ENCODE data around the gene MYCN.

DNA sequence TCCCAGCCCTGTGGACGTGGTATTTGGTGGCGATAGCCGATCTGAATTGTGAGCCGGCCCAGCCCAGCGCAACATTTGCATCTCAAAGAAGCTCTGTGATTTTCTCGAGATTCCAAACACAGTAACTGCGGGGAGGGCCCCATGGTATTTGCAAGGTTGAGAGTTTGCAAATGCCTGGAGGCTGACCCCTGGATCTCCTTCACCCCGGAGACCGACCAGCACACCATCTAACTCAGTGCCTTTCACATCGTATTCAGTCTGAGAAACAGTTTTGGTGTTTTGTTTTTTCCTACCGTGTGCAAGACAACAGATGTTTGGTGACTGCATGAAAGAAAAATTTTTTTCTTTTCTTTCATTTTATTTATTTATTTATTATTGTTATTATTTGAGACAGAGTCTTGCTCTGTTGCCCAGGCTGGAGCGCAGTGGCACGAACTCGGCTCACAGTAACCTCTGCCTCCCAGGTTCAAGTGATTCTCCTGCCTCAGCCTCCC lies 40.3 kb downstream of the MYCN start:
- TF ChIP-seq, protein P1, sequence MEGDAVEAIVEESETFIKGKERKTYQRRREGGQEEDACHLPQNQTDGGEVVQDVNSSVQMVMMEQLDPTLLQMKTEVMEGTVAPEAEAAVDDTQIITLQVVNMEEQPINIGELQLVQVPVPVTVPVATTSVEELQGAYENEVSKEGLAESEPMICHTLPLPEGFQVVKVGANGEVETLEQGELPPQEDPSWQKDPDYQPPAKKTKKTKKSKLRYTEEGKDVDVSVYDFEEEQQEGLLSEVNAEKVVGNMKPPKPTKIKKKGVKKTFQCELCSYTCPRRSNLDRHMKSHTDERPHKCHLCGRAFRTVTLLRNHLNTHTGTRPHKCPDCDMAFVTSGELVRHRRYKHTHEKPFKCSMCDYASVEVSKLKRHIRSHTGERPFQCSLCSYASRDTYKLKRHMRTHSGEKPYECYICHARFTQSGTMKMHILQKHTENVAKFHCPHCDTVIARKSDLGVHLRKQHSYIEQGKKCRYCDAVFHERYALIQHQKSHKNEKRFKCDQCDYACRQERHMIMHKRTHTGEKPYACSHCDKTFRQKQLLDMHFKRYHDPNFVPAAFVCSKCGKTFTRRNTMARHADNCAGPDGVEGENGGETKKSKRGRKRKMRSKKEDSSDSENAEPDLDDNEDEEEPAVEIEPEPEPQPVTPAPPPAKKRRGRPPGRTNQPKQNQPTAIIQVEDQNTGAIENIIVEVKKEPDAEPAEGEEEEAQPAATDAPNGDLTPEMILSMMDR (IDR thresholded peaks at IDR 0.05; ENCODE audit: low read depth, low read length): no peak
- no peak for TF ChIP-seq POLR2A (IDR thresholded peaks at IDR 0.05; ENCODE audit: extremely low read depth, insufficient read length)
- TF ChIP-seq, protein P2, sequence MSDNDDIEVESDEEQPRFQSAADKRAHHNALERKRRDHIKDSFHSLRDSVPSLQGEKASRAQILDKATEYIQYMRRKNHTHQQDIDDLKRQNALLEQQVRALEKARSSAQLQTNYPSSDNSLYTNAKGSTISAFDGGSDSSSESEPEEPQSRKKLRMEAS (IDR thresholded peaks at IDR 0.05; ENCODE audit: low read depth, low read length): no peak

Measured in NB4 (cell line).